Parathyroid adenoma (tissue), 2 donors: ENCODE measurements around the gene C5orf46.

Source experiments
- H2AFZ ChIP-seq: fragments of 300-600 bp; sonication (generic); one replicate; pipeline ENCODE4 v1.7.0; 2017; ENCODE audit warnings: antibody characterized with exemption, mild to moderate bottlenecking
- H3K27ac ChIP-seq: fragments of 300-600 bp; sonication (generic); one replicate; pipeline ENCODE4 v1.7.0; 2017
- H3K27me3 ChIP-seq: fragments of 300-600 bp; sonication (generic); one replicate; pipeline ENCODE4 v1.7.0; 2017; ENCODE audit warnings: low read length; ENCODE audit not compliant: control insufficient read depth, insufficient read depth
- H3K36me3 ChIP-seq: fragments of 300-600 bp; sonication (generic); one replicate; pipeline ENCODE4 v1.7.0; 2017; ENCODE audit warnings: low read length; ENCODE audit not compliant: control insufficient read depth, insufficient read depth
- H3K4me1 ChIP-seq: fragments of 300-600 bp; sonication (generic); one replicate; pipeline ENCODE4 v1.7.0; 2017; ENCODE audit warnings: control low read depth
- H3K4me2 ChIP-seq: fragments of 300-600 bp; sonication (generic); one replicate; pipeline ENCODE4 v1.7.0; 2017; ENCODE audit warnings: low read length
- H3K4me3 ChIP-seq: fragments of 300-600 bp; sonication (generic); one replicate; pipeline ENCODE4 v1.7.0; 2017; ENCODE audit warnings: low read depth, low read length
- H3K79me2 ChIP-seq: fragments of 300-600 bp; sonication (generic); one replicate; pipeline ENCODE4 v1.7.0; 2017; ENCODE audit warnings: control low read depth
- H3K9ac ChIP-seq: fragments of 300-600 bp; sonication (generic); one replicate; pipeline ENCODE4 v1.7.0; 2017; ENCODE audit warnings: mild to moderate bottlenecking
- H3K9me3 ChIP-seq: fragments of 300-600 bp; sonication (generic); one replicate; pipeline ENCODE4 v1.7.0; 2017; ENCODE audit warnings: low read length; ENCODE audit not compliant: control insufficient read depth
- TF ChIP-seq, protein P1 (sequence below): fragments of 300-600 bp; sonication (generic); IDR thresholded peaks from one replicate; pipeline ENCODE4 v1.7.0; 2017; ENCODE audit warnings: antibody characterized with exemption, mild to moderate bottlenecking
- donor health status: primary hyperparathyroidism.

C5orf46 gene

DNA sequence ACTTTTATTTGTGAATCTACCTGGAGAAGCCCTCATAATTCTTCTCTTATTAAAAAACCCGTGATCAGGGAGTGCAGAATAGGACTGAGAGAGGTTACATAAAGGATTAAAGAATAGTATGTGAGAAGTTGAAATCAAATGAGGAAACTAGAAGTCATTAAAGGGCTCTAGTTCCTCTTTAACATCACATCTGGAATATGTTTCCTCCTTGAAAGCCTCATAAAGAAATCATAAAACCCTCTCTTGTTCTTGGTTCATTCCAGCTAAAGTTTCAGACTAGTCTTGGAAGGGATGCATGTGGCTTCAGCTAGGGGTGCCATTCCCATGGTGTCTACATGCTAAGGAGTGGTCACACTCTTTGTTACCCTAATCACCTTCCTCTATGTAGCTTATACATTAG is 5.7 kb upstream of the C5orf46 start:
- Histone ChIP-seq H3K27me3 (no peaks in the 10 kb centered on the region), H3K9ac (no peak overlapping the region), H3K79me2 (no peaks in the 10 kb centered on the region), H3K4me2 (no peak overlapping the region), H3K27ac (no peak overlapping the region), H3K36me3 (no peaks in the 10 kb centered on the region), H3K4me3 (no peak overlapping the region), H2AFZ (no peak overlapping the region), H3K4me1 (no peaks in the 10 kb centered on the region), H3K9me3 (no peaks in the 10 kb centered on the region)
- TF ChIP-seq, protein P1, sequence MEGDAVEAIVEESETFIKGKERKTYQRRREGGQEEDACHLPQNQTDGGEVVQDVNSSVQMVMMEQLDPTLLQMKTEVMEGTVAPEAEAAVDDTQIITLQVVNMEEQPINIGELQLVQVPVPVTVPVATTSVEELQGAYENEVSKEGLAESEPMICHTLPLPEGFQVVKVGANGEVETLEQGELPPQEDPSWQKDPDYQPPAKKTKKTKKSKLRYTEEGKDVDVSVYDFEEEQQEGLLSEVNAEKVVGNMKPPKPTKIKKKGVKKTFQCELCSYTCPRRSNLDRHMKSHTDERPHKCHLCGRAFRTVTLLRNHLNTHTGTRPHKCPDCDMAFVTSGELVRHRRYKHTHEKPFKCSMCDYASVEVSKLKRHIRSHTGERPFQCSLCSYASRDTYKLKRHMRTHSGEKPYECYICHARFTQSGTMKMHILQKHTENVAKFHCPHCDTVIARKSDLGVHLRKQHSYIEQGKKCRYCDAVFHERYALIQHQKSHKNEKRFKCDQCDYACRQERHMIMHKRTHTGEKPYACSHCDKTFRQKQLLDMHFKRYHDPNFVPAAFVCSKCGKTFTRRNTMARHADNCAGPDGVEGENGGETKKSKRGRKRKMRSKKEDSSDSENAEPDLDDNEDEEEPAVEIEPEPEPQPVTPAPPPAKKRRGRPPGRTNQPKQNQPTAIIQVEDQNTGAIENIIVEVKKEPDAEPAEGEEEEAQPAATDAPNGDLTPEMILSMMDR = no peak

DNA sequence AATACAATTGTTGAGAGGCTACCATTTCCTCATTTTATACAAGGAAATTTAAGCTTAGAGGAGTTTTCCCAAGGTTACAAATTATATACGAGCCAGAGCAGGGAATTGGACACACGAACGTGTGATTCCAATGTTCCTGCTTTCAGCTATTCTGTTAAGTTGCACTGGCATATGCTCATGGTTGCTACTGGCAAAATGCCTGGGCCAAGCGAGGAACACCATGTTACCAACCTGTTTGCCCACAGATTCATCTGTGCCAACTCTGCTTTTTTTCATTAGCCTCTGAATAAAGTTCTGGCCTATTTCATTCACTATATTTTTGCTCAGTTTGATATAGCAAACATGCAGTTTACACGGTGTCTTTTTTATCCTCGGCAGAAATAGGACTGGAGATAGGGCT is 5.1 kb upstream of the C5orf46 start:
- TF ChIP-seq, protein P1 = no peak
- no peaks in the 10 kb centered on the region for H3K27me3 ChIP-seq
- no peaks in the 10 kb centered on the region for H3K9me3 ChIP-seq
- no peak overlapping the region for H3K4me3 ChIP-seq
- H3K4me2 ChIP-seq = no peak overlapping the region
- no peak overlapping the region for H3K9ac ChIP-seq
- no peaks in the 10 kb centered on the region for H3K4me1 ChIP-seq
- H3K27ac ChIP-seq = no peak overlapping the region
- H3K79me2 ChIP-seq = no peaks in the 10 kb centered on the region
- no peaks in the 10 kb centered on the region for H3K36me3 ChIP-seq
- no peak overlapping the region for H2AFZ ChIP-seq

DNA sequence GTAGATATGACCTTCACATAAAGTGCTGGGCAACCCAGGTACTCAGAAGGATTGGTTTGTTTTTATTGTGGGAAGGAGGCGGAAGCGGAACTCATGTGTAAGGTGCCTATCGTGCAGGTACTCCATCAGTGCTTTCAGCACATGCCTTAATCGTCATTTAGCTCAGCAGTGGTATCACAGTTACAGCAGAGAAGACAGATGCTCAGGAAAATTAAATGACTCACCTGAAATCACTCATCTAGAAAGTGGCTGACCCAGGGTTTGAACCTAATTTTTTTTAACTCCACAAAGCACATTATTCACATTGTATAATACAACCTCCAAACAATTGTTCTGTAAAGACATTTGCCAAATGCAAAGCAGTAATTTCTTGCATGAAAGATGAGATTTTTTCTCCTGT is 2.2 kb downstream of the C5orf46 start:
- H3K36me3 ChIP-seq = no peaks in the 10 kb centered on the region
- TF ChIP-seq, protein P1 = no peak
- no peak overlapping the region for H3K4me3 ChIP-seq

DNA sequence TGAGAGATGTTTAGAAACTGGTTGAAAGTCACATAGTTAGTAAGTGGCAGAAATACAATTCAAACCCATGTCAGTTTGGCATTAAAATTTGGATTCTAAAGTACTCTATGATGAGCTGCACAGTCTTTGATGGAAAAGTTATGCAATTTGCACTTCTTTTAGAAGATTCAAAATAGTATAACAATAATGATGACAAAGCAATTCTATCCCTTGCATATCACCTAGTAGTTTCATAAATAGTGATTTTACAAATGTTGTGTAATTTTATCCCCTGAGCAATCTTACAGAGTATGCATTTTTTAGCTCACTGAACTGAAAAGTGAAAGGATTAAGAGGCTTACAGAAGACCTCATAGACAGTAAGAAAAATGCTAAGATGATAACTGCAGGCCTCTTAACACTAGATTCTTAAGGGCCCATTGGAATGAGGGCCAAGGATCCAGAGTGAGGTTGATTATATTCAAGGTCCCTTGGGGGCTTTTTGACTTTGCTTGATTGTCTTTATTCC is 3.7 kb downstream of the C5orf46 start:
- Histone ChIP-seq H3K27ac (no peak overlapping the region), H3K36me3 (no peaks in the 10 kb centered on the region), H3K4me2 (no peak overlapping the region), H3K27me3 (no peaks in the 10 kb centered on the region), H3K4me3 (no peak overlapping the region), H2AFZ (no peak overlapping the region), H3K9ac (no peak overlapping the region), H3K4me1 (no peaks in the 10 kb centered on the region), H3K79me2 (no peaks in the 10 kb centered on the region), H3K9me3 (no peaks in the 10 kb centered on the region)
- TF ChIP-seq, protein P1 = no peak

More for the DNA sequence above, 2.2 kb downstream of the C5orf46 start:
- no peaks in the 10 kb centered on the region for H3K4me1 ChIP-seq
- no peak overlapping the region for H3K27ac ChIP-seq
- no peak overlapping the region for H3K4me2 ChIP-seq
- no peak overlapping the region for H3K9ac ChIP-seq
- H3K9me3 ChIP-seq = no peaks in the 10 kb centered on the region
- H3K27me3 ChIP-seq = no peaks in the 10 kb centered on the region
- H2AFZ ChIP-seq = no peak overlapping the region
- H3K79me2 ChIP-seq = no peaks in the 10 kb centered on the region

DNA sequence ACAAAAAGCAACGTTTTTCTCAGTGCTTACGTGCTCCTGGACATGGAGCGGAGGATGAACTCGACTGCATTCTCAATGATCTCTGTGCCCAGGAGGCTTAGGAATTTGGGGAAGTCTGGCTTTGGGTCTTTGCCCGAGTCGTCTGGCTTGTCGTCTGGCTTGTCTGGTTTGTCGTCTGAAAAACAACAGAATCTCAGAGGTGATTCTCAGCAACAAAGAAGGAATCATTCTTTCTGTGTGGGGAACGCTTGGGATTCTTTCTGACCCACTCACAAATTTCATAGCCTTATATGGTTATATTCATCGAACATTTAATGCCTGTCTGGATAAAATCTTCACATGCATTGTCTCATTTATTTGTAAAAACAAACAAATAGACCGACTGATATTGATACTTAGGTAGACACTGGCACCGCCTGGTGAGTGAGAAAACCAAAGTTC is 4.7 kb downstream of the C5orf46 start:
- Histone ChIP-seq H3K9me3 (no peaks in the 10 kb centered on the region), H3K9ac (no peak overlapping the region), H3K36me3 (no peaks in the 10 kb centered on the region), H3K79me2 (no peaks in the 10 kb centered on the region), H2AFZ (no peak overlapping the region), H3K27ac (no peak overlapping the region), H3K4me2 (no peak overlapping the region), H3K27me3 (no peaks in the 10 kb centered on the region), H3K4me1 (no peaks in the 10 kb centered on the region), H3K4me3 (no peak overlapping the region)
- TF ChIP-seq, protein P1 = no peak
